K562 (cell line): ENCODE results near the gene NACC1. TPM values are rescaled to one million over a fixed set of nuclear protein-coding genes. Genes with fewer than 3 reads are reported as not detected.

Experiments
- ARID2 ChIP-seq: fragments of 450-650 bp; IDR thresholded peaks from 2 replicates; pipeline ENCODE4 v1.6.1; 2017; ENCODE audit warnings: antibody characterized with exemption, mild to moderate bottlenecking
- CBX2 ChIP-seq: fragments of 200-600 bp; sonication (generic); IDR thresholded peaks from one replicate; pipeline ENCODE4 v1.6.1; 2012; ENCODE audit warnings: mild to moderate bottlenecking, low read length, inconsistent platforms; ENCODE audit not compliant: insufficient read depth, poor library complexity, severe bottlenecking
- CHD4 ChIP-seq: fragments of 200-600 bp; sonication (generic); IDR thresholded peaks from 3 replicates; pipeline ENCODE4 v1.6.1; 2012; ENCODE audit warnings: low read depth, mild to moderate bottlenecking, mixed read lengths, low read length, inconsistent platforms; ENCODE audit not compliant: insufficient read depth, insufficient replicate concordance, poor library complexity, severe bottlenecking
- CTBP1 ChIP-seq: fragments of 450-650 bp; IDR thresholded peaks from 2 replicates; pipeline ENCODE4 v1.6.1; 2016; ENCODE audit warnings: borderline replicate concordance
- DIDO1 ChIP-seq: fragments of 450-650 bp; IDR thresholded peaks from 2 replicates; pipeline ENCODE4 v1.6.1; 2016; ENCODE audit warnings: low read depth, missing biosample characterization, missing genetic modification characterization
- FOXK1 ChIP-seq: sonication (generic); formaldehyde crosslinking; IDR thresholded peaks from 2 replicates; pipeline ENCODE4 v1.8.0; 2022; ENCODE audit warnings: missing genetic modification reagents, mild to moderate bottlenecking, borderline replicate concordance
- HCFC1 ChIP-seq: IDR thresholded peaks from 2 replicates; pipeline ENCODE4 v1.6.1; 2012; ENCODE audit warnings: low read depth, low read length, improper control_type of control experiment
- HNRNPLL ChIP-seq: fragments of 200-400 bp; formaldehyde crosslinking; IDR thresholded peaks from 2 replicates; pipeline ENCODE4 v1.6.1; 2017; ENCODE audit warnings: low read length, low read depth, mild to moderate bottlenecking; ENCODE audit not compliant: poor library complexity, severe bottlenecking
- KAT2B ChIP-seq: IDR thresholded peaks from one replicate; pipeline ENCODE4 v1.6.1; 2012; ENCODE audit warnings: low read depth, mild to moderate bottlenecking, control low read depth, inconsistent platforms, low read length, moderate library complexity
- KDM5B ChIP-seq: fragments of 200-600 bp; sonication (generic); IDR thresholded peaks from 2 replicates; pipeline ENCODE4 v1.6.1; 2012; ENCODE audit warnings: low read depth, mild to moderate bottlenecking, moderate library complexity, low read length, control low read depth, inconsistent platforms; ENCODE audit not compliant: insufficient replicate concordance
- KLF16 ChIP-seq: IDR thresholded peaks from 2 replicates; pipeline ENCODE4 v1.6.1; 2016; ENCODE audit warnings: antibody characterized with exemption
- MTA1 ChIP-seq: fragments of 450-650 bp; IDR thresholded peaks from 2 replicates; pipeline ENCODE4 v1.6.1; 2017; ENCODE audit warnings: borderline replicate concordance
- NELFE ChIP-seq: IDR thresholded peaks from 2 replicates; pipeline ENCODE4 v1.6.1; 2011; ENCODE audit warnings: mild to moderate bottlenecking; ENCODE audit not compliant: insufficient read depth, insufficient read length
- NFIC ChIP-seq: fragments of 450-650 bp; IDR thresholded peaks from 2 replicates; pipeline ENCODE4 v1.6.1; 2017; ENCODE audit warnings: mild to moderate bottlenecking, inconsistent platforms
- PTBP1 ChIP-seq: fragments of 200-400 bp; formaldehyde crosslinking; IDR thresholded peaks from 2 replicates; pipeline ENCODE4 v1.6.1; 2017; ENCODE audit warnings: low read depth, low read length
- RBM14 ChIP-seq: fragments of 200-400 bp; formaldehyde crosslinking; IDR thresholded peaks from 2 replicates; pipeline ENCODE4 v1.6.1; 2018; ENCODE audit warnings: low read depth, mild to moderate bottlenecking, low read length, moderate library complexity, borderline replicate concordance; ENCODE audit not compliant: insufficient read depth
- RBM22 ChIP-seq: fragments of 200-400 bp; formaldehyde crosslinking; IDR thresholded peaks from 2 replicates; pipeline ENCODE4 v1.6.1; 2018; ENCODE audit warnings: low read length, low read depth; ENCODE audit not compliant: poor library complexity, severe bottlenecking
- RBM39 ChIP-seq: fragments of 200-400 bp; formaldehyde crosslinking; optimal IDR thresholded peaks from 2 replicates; pipeline ENCODE3; 2018; ENCODE audit warnings: low read depth, low read length
- RHOXF2B ChIP-seq: fragments of 250-450 bp; sonication (Bioruptor Pico); conservative IDR thresholded peaks from 2 replicates; pipeline ENCODE4 v1.5.1; 2021
- SIN3B ChIP-seq: fragments of 450-650 bp; IDR thresholded peaks from 2 replicates; pipeline ENCODE4 v1.6.1; 2017; ENCODE audit warnings: low read depth, mild to moderate bottlenecking, moderate library complexity
- SMAD1 ChIP-seq: fragments of 150-350 bp; IDR thresholded peaks from 2 replicates; pipeline ENCODE4 v1.6.1; 2014; ENCODE audit warnings: low read length, low read depth; ENCODE audit not compliant: partially characterized antibody
- STAG1 ChIP-seq: sonication (generic); formaldehyde crosslinking; IDR thresholded peaks from 2 replicates; pipeline ENCODE4 v1.5.0; 2020; ENCODE audit warnings: missing genetic modification reagents, borderline replicate concordance
- YBX1 ChIP-seq: fragments of 450-650 bp; IDR thresholded peaks from 2 replicates; pipeline ENCODE4 v1.7.1; 2016; ENCODE audit warnings: mild to moderate bottlenecking
- ZNF134 ChIP-seq: fragments of 250-450 bp; sonication (Bioruptor Pico); conservative IDR thresholded peaks from 2 replicates; pipeline ENCODE4 v1.4.0; 2020
- ZNF696 ChIP-seq: fragments of 250-450 bp; sonication (Bioruptor Pico); conservative IDR thresholded peaks from 2 replicates; pipeline ENCODE4 v1.4.0; 2020; ENCODE audit warnings: mild to moderate bottlenecking, moderate library complexity
- ZSCAN29 ChIP-seq: fragments of 450-650 bp; IDR thresholded peaks from 2 replicates; pipeline ENCODE4 v1.6.1; 2017
- polyA plus RNA-seq, 8 experiments: library from polyadenylated mRNA; depleted of rRNA in 4 of 8; stranded (reverse) in 5 of 8; unstranded in 3 of 8; fragments of >200 nt; fragmentation: Nextera tagmentation in 2 of 8; fragmentation: Illumina TruSeq in 1 of 8; extraction: Ambion mirVana in 2 of 8; extraction: Trizol in 1 of 8; gene quantifications; 2 replicates each; pipeline versions ENCODE4 v1.2.1 to v1.2.3, GENCODE V29; 2011 to 2014; ENCODE audit warnings: inconsistent platforms in 1 of 8, missing spikeins in 1 of 8
- total RNA-seq, 7 experiments: library from RNA; depleted of rRNA in 6 of 7; stranded (reverse); fragments of >200 nt in 6 of 7; fragmentation: Illumina TruSeq in 2 of 7; extraction: Trizol in 2 of 7; gene quantifications; 2 replicates each; pipeline versions ENCODE4 v1.2.1 to v1.2.3, GENCODE V29; 2011 to 2021; ENCODE audit warnings: low replicate concordance in 1 of 7
- TF ChIP-seq, protein P1 (sequence below): fragments of 450-650 bp; conservative IDR thresholded peaks from 2 replicates; pipeline ENCODE4 v1.6.1; 2016; ENCODE audit warnings: missing genetic modification characterization, low read depth, mild to moderate bottlenecking, missing compliant biosample characterization, moderate library complexity
- TF ChIP-seq, protein P2 (sequence below): sonication (generic); formaldehyde crosslinking; IDR thresholded peaks from 2 replicates; pipeline ENCODE4 v1.8.0; 2022; ENCODE audit warnings: mild to moderate bottlenecking, missing genetic modification reagents
- TF ChIP-seq, protein P3 (sequence below): fragments of 250-450 bp; sonication (Bioruptor Pico); IDR thresholded peaks from 2 replicates; pipeline ENCODE4 v1.8.0; 2022; ENCODE audit warnings: moderate library complexity, mild to moderate bottlenecking, inconsistent platforms

NACC1 gene
- total and polyA plus RNA-seq, 9 of the 15 experiments (the other 6 are each of a cell fraction or from before 2014, with no cell fraction given), result 0.04 to 96.6 (median 25.8) TPM

DNA sequence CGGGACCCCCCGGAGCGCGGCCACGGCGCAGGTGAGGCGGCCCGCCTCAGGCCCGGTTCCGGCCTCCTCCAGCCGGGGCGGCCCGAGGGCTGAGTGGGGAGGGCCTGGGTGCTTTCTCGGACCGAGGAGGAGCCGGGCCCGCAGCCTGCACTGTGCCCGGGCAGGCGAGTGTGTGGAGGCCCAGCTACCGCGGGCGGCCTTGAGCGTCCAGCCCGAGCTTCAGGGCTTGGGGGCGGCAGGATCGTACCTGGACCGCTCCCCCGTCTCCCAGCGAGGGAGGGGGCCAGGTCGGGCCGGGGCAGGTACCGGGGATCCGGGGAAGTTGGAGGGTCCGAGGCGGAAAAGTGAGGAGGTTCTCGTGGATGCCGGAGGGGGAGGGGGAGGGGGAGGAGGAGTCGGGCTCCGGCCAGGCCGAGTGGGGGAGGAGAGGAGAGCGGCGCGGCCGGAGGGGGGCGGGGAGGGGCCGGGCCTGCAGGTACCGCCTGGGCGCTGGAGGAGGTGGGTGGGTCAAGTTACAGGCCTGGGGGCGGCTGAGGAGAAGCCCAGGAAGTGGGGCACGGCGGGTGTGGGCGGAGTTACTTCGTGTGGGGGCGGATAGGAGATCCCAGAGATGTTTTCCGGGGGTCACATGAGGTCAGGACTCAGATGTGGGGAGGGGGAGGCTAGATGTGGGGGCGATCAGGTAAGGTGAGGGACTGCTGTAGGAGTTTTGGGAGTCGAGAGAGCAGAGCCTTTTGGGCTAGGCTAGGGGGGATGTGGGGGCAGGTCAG is 545 bp downstream of the NACC1 start (continued):
- TF ChIP-seq RBM14 (no peak), KDM5B (no peak), RHOXF2B (CRISPR knock-in tag) (no peak), CBX2 (no peak), ARID2 (no peak), SMAD1 (no peak), DIDO1 (tag) (no peak), CTBP1 (no peak), STAG1 (CRISPR knock-in tag) (no peak), KLF16 (peak; percentile 54; the same call in 1 of the 2 replicates), NFIC (no peak), SIN3B (no peak), RBM39 (no peak), HCFC1 (no peak), KAT2B (no peak), ZNF696 (CRISPR knock-in tag) (no peak), CHD4 (no peak), NELFE (no peak), FOXK1 (CRISPR knock-in tag) (no peak), ZSCAN29 (0 out of 2 replicates have a peak, but pooled peaks have one; percentile 24), PTBP1 (no peak), YBX1 (no peak), HNRNPLL (no peak), RBM22 (no peak), ZNF134 (CRISPR knock-in tag) (no peak), MTA1 (no peak)
- TF ChIP-seq, protein P1, sequence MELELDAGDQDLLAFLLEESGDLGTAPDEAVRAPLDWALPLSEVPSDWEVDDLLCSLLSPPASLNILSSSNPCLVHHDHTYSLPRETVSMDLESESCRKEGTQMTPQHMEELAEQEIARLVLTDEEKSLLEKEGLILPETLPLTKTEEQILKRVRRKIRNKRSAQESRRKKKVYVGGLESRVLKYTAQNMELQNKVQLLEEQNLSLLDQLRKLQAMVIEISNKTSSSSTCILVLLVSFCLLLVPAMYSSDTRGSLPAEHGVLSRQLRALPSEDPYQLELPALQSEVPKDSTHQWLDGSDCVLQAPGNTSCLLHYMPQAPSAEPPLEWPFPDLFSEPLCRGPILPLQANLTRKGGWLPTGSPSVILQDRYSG (tag), result no peak
- TF ChIP-seq, protein P2, sequence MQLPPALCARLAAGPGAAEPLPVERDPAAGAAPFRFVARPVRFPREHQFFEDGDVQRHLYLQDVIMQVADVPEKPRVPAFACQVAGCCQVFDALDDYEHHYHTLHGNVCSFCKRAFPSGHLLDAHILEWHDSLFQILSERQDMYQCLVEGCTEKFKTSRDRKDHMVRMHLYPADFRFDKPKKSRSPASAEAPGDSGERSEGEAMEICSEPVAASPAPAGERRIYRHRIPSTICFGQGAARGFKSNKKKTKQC (CRISPR knock-in tag), result no peak
- TF ChIP-seq, protein P3, sequence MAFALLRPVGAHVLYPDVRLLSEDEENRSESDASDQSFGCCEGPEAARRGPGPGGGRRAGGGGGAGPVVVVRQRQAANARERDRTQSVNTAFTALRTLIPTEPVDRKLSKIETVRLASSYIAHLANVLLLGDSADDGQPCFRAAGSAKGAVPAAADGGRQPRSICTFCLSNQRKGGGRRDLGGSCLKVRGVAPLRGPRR (CRISPR knock-in tag), result no peak
